Left colon (tissue), 2 donors: Measurements from ENCODE around the gene KLK5. TPM values are rescaled to one million over a fixed set of nuclear protein-coding genes. Genes with fewer than 3 reads are reported as not detected.
A peak's percentile ranks its signal among the peaks of the same experiment; 100 is the strongest.

Source experiments
- ATAC-seq: fragments of 200-7000 bp; cut with Tn5 transposase; one replicate; pipeline ENCODE4 v1.9.1; 2020; ENCODE audit warnings: mild to moderate bottlenecking, moderate library complexity
- DNase-seq, 2 donors: peaks; one replicate each; pipeline ENCODE4 v3.0.0-alpha.2; 2020
- intact Hi-C, 2 donors: fragments of 100-400 bp; cut with DNase I in 1 of 2; cut with micrococcal nuclease in 1 of 2; formaldehyde crosslinking; loops; one replicate each; pipeline versions ENCODE4 v1.11.2 to v1.14.0; 2022; cut with DNase I, micrococcal nuclease
- total RNA-seq, 2 donors: library from RNA; stranded (reverse); fragmentation: NEBNext Ultra II Directional; extraction: Animal tissue kit (Norgen Biotek cat#: 25700); gene quantifications; one replicate each; pipeline ENCODE4 v1.2.1, GENCODE V29; 2021
- donor health status: DM: no; HTN: no; CAD: no.
- donor health status: DM: yes; HTN: yes; CAD: no.

KLK5 gene
- total RNA-seq, 2 donors from 2014 or later: not detected

DNA sequence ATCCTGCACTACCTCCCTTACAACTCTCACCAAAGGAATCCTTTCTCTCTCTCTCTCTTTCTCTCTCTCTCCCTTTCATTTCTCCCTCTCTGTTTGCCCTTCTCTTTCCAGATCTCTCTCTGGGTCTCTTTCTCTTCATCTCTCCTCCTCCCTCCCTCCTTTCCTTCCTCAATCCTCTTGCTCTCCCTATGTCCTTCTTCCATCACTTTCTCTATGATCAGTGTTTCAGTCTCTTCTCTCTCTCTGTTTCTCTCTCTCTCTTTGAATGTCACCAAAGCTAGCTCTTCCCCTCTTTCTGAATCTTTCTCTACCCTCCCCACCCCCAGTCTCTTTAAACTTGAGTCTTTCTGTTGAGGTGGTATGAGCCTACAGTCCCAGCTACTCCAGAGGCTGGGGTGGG, 21.8 kb downstream of the KLK5 start:
- ATAC-seq (no peak), DNase-seq (no peak)
- intact Hi-C loops: no loop called here

DNA sequence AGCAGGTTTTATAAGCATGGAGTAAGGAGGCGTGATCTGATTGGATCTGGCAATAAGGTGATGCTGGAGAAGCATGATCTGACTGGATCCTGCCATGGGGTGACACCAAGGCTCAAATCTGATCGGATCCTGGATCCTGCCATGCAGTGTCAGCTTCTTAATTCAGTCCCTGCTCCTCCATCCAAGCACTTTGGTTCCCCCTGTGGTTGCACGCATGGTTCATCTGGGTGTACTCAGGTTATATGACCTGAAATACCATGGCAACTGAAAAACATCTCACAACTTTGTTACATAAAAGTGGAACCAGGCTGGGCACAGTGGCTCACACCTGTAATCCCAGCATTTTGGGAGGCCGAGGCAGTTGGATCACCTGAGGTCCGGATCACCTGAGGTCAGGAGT, 24.0 kb downstream of the KLK5 start:
- ATAC-seq (no peak), DNase-seq (no peak)
- intact Hi-C loops: no loop called here

DNA sequence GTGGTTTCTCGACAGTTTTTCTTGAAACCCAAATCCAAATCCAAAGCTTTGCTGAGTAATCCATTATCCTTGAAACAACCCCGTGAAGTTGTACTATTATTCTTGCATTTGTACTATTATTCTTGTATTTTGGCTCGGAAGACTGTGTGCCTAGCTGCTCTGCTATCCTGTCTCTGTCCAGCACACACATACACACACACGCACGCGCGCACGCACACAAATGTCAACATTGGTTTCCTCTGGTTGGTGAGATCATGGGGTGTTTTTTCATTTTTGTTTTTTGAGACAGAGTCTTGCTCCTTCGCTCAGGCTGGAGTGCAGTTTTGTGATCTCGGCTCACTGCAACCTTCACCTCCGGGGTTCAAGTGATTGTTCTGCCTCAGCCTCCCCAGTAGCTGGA, 26.7 kb downstream of the KLK5 start:
- intact Hi-C loops: no loop called here
- DNase-seq (no peak), ATAC-seq (no peak)

DNA sequence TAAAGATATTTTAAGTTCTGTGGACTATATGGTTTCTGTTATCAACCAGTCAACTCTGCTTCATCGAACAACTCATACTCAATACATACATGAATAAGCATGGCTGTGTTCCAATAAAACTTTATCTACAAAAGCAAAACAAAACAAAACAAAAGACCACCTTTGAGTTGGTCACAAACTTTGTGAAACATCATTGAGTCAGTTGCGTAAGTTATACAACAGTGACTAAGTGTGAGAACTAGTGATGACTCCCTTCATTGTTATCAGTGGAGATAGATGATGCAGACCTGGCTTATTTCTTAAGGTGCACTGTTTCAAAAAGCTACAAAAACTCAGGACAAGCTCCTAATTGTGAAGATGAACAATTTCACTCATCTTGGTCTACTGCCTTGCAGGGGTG, 27.1 kb downstream of the KLK5 start:
- no peak for ATAC-seq
- intact Hi-C loops: no loop called here
- no peak for DNase-seq

DNA sequence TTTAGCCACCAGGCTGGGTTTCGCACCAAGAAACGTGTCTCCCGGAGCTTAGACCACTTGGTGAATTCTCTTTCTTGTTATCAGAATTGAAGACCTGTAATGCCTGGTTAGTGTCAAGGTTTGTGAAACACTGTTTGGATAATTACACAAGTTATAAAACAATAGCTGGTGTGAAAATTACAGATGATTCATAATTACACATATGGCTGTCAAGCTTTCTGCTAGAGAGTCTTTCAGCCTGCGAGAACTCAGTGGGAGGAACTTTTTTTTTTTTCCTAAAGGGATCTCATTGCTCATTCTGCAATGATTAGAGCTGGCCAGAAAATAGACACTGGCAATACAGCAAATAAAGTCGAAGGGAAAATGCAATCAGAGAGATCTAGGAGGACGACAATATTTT, 28.3 kb downstream of the KLK5 start:
- no peak for ATAC-seq
- DNase-seq: no peak
- intact Hi-C loops: no loop called here

DNA sequence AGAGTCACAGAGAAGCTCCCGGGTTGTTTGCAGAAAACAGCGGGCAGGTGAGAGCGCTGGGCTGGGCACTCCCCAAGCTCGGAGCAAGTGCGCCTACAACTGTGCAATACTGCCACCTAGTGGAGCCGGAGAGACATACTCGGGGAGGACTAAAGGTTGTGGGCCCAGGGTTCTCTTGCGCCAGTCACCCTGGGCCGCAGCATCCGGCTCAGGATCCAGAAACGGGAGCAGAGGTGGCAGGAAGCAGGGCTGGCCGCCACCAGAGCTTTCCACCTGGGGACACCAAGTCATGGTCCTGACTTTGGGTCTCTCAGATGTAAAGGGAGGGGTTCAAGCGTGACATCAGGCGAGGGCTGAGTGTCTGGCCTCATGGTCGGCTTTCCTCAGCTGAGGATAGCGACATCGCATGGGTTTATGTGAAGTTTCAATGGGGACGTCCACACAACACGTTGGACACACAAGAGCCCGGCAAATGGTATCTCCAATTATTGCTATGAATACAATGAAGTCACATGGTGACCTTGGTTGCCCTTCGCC, 30.5 kb downstream of the KLK5 start:
- peak; percentile 65 to 74 for DNase-seq
- intact Hi-C loops: no loop called here
- ATAC-seq: peak; percentile 100

DNA sequence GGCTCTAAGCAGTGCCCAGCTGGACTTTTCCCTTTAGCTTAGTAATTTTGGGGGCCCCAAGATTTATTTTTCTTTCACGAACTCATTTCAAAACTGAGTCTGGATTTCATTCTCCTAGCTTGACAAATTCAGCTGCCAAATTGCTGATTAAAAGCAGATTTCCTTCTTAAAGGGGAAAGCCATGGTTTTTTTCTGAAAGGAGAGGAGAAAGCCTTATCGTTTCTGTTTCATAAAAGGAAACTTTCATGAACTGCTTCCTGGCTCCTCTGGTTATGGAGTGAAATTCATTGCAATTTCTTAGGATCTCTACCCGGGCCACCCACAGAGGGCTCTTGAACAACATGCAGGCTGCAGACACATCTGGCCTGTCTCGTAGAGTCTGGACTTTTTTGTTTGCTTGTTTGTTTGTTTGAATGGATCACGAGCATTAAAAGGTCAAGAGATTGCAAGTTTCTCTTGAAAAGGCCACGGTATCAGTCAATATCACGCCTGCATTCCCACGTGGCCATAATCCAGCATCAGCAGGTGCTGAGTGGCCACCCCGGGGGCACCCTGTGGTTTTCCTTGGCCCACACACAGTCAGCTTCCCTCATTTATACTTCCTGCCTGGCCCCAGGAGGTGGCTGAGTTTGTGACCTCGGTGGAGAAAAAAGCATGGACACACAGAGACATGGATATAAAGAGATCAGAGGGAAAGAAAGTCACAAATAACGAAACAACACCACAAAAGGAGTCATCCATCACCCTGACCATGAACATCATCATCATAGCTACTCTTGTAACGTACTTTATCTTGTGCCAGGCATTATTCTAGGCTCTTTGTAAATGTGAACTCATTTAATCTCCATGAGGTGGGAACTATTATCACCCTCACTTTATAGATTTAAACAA, 31.2 kb downstream of the KLK5 start:
- intact Hi-C loops: no loop called here
- ATAC-seq (peak; percentile 31), DNase-seq (no peak)

DNA sequence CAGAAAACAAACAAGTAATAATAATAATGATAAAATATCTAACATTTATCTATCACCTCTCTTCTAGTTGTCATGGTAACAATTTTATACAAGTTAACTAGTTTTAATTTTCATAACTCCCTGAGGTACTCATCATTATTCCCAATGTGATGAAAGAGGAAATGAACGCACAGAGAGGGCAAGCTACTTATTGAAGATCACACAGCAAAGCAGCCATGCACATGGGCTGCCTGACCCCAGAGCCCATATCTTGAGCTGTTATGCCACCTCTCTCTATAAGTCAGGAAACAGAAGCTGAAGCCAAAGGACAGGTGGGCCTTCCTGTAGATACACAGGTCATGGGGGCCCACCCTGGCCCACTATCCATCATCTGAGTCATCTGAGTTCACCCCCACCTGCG, 36.8 kb downstream of the KLK5 start:
- DNase-seq (no peak), ATAC-seq (no peak)
- intact Hi-C loops: no loop called here

DNA sequence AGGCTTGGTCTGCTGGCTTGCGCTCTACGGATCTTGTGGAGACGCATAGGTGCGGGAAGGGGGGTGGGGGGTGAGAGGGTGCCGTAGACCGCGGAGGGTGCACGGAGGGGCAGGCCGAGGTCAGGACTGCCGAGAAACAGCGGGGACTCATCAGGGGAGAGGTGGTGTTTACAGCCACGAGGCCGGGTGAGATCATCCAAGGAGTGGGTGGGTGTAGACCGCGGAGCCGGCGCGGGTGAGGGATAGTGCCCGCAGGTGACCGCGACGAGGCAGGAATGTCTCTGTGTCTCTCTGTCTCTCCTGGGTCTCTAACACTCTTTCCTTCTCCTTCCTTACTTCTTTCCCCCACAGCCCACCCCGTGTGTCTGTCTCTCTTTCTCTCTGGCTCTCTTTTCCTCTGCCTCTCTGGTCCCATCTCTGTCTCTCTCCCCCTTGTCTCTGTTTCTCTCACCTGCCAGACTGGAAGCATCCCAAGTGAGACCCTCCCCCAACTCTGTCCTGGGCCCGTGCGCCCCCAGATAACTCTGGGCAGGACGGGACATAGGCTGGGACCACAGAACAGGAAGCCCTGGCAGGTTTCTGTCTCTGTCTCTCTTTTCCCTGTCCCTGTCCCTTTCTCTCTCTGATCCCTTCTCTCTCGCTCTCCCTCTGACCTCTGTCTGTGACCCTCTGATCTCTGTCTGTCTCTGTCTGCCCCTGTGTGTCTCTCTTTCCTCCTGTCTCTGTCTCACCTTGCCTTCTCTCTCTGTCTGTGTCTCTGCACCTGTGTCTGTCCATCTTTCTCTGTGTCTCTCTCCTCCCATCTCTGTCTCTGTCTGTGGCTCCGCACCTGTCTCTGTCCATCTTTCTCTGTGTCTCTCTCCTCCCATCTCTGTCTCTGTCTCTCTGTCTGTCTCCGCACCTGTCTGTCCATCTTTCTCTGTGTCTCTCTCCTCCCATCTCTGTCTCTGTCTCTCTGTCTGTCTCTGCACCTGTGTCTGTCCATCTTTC, 39.8 kb downstream of the KLK5 start:
- ATAC-seq: no peak
- DNase-seq: no peak
- intact Hi-C loops: no loop called here

DNA sequence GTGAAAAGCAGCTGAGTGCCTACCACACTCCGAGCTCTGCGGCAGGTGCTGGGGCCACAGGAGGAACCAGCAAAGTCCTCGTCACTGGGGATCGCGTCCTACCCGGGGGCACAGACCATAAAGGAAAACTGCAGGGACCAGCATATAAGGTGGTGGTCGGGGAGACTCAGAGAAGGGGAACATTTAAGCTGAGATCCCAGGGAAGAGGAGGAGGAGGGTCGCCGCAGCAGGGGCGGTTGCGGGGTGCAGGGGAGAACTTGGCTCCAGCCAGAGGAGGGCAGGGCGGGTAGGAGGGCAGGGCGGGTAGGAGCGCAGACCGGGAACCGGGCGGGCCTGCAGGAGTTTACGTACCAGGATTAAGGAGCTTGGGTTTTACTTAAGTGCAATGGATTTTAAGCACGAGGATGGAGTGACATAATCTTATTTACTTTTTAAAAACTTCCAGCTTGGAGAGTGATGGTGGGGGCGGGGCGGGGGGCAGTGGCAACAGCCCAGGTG, 40.7 kb downstream of the KLK5 start:
- DNase-seq (no peak), ATAC-seq (no peak)
- intact Hi-C loops: no loop called here

DNA sequence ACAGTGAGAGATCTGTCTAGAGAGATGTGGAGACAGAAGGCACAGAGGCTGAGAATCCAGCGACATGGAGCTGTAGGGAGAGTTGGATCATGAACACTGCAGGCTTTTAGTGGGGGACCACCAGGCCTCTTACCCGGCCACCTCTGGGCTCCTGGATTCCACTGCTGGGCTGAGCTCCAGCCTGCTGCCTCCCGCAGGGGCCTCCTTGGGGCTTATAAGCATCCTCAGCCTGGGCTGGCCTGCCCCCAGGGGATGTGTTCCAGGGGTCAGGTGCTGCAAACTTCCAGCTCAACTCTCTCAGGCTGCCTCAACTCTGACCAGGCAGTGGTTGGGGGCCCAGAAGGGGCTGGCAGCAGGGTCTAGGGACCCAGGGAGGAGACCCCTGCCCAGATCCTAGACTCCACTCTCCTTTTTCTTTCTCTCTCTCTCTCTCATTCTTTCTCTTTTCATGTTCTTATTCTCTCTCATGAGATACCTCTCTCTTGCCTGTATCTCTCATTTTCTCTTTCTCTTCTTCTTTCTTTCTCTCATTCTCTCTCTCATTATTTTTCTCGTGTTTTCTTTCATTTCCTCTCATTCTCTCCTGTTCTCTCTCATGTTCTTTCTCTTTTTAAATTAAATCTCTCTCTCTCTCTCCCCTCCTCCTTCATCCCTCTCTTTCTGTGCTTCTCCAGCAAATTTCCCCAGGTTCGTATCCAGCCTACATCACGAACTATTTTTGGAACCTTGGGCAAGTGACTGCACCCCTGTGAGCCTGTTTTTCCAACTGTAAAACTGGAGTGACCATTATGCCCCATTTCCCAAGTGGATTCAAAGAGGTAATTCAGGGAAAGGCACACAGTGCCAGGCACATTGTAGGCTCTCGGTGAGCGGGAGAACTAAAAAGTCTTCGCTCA, 41.4 kb downstream of the KLK5 start, which contains the start of gene KLK4:
TSS of gene KLK4 (minus strand) at position 190 of the 896 bp plus-strand sequence. CDS start 657 bp downstream, outside the sequence.
- ATAC-seq (no peak), DNase-seq (no peak)
- intact Hi-C loops: no loop called here

DNA sequence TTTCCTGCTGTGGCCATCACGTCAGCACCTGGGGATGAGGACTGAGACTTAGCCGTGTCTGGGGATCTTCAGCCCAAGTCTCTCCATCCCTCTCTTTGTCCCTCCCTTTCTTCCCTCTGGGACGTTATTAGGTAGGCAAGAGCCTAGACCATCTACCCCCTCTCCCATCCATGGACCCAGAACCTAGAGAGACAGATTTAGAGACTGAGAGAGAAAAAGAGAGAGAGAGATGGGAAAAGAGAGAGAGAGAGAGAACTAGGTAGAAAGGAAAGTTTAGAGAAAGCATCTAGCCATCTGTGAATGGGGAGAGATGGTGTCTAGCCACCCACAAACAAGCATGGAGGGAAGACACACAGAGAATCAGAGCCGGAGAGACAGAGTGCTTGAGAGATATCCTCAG, 42.1 kb downstream of the KLK5 start:
- intact Hi-C loops: no loop called here
- no peak for ATAC-seq
- DNase-seq: no peak

DNA sequence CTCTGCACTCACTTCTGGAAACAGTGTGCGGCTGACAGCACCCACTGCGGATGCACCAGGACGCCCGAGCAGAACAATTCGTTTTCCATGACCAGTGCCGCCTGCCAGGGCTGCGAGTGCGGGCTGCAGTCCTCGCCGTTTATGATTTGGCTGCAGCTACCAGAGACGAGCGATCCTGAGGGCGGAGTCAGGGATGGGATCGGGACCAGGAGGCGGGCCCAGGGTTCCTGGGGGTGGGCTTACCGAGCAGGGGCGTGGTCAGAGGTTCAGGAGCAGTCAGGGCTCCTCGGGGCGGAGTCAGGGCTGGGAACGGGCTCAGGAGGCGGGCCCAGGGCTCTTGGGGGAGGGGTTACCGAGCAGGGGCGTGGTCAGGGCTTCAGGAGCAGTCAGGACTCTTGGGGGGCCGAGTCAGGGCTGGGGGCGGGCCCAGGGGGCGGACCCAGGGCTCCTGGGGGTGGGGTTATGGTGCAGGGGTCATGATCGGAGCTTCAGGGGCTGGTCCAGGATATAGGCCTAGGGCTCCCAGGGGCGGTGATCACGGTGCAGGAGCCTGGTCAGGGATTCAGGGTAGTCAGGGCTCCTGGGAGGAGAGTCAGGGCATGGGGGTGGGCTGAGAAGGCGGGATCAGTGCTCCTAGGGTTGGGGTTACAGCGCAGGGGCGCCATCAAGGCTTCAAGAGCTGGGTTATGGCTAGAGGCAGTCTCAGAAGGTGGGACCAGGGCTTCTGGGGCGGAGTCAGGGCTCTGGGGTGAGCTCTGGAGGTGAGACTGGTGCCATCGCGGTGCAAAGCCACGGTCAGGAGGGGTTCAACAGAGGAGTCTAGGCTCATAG, 43.4 kb downstream of the KLK5 start:
- ATAC-seq (peak; percentile 97), DNase-seq (peak; percentile 76 to 81)
- intact Hi-C loops: no loop called here

DNA sequence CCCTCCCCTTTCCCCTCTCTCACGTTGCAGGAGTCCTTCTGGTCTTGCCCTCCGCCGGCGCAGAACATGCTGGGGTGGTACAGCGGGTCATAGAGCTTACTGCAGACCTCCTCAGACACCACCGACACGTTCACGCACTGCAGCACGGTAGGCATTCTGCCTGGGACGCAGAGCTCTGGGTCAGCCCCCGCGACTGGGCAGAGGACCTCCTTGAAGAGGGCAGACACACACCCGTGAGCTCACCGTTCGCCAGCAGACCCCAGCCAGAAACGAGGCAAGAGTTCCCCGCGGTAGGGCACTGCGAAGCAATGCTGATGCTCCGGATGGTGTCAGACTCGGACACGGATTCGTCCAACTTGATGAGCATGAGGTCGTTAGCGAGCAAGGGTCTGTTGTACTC, 44.5 kb downstream of the KLK5 start:
- DNase-seq (no peak), ATAC-seq (no peak)
- intact Hi-C loops: no loop called here

DNA sequence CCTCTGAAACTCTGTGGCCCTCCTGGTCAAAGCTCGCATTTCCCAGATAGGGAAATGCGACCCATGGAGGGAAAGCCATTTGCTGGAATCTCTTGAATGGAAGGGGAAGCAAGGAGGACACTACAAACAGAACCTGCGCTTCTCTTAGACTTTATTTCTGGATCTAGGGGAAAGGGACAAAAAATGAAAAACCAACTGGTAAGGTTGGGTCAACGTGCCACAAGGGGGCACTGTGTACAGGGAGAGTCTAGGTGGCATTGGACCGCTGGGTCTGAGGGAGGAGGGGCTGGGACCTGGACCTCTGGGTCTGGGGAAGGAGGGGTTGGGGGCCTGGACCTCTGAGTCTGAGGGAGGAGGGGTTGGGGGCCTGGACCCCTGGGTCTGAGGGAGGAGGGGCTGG, 46.6 kb downstream of the KLK5 start:
- no peak for ATAC-seq
- intact Hi-C loops: no loop called here
- peak in 1 of 2 donors; percentile 53 for DNase-seq

DNA sequence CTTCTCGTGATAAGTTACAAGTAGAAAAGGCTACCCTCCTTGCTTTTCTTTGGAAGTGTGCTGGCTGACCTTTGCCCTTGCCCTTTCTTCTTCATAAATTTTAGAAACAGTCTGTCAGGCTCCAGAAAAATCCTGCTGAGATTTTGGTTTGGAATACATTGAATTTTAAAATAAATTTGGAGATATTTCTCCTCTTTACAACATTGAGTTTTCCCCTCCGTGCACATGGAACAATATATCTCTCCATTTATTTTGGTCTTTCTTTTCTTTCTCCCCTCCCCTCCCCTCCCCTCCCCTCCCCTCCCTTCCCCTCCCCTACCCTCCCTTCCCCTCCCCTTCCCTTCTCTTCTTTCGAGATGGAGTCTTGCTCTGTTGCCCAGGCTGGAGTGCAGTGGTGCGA, 50.2 kb downstream of the KLK5 start:
- intact Hi-C loops: no loop called here
- ATAC-seq (no peak), DNase-seq (no peak)

DNA sequence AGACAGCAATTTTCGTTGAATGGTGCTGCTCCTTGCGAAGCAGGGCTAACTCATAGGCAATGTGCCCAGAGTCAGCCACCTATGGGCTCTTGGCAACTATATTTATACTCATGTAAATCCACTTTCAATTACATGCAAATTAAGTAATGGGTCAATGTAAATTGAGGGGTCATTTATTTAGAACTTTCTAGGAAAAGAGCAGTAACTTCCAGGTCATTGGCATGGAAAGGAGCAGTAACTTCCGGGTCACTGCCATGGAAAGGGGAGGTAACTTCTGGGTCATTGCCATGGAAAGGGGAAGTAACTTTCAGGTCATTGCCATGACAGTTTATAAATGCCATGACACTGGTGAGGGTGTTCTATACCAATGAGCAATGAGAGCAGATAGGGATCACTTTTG, 53.3 kb downstream of the KLK5 start:
- intact Hi-C loops: no loop called here
- no peak for DNase-seq
- ATAC-seq: no peak

DNA sequence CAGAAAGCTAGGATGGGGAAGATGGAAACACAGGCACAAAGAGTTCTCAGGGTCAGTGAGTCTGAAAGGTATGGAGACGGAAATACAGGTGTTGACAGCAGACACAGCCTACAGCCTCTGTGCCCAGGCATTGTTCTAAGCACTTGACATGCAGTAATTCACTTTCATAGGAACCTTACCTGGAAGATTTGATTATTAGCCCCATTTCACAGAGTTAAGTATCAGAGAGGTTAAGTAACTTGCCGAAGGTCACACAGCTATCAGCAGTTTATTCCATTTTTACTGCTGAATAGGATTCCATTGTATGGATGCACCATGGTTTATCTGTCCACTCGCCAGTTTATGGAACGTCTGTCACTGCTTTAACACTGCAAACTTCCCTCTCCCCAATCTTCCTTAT, 54.8 kb downstream of the KLK5 start:
- DNase-seq: no peak
- no peak for ATAC-seq
- intact Hi-C loops: no loop called here
